OCI-M1 (cell line): ENCODE measurements around the gene KIF26B.
"Not testable (repeated sequence)": the region's sequence is repeated elsewhere in the genome, so short reads cannot be mapped to it uniquely, and the experiment has no call there.

Source experiments
- DNase-seq: peaks from one replicate; lab custom pipeline; 2025; lab: John Stamatoyannopoulos, UW

The KIF26B gene

GRCh38 chr1:245388687-245389086, 233.9 kb downstream of the KIF26B start:
- no peak for DNase-seq

GRCh38 chr1:245389873-245390272, 235.1 kb downstream of the KIF26B start:
- no peak for DNase-seq

- no peak for DNase-seq
These were observed 236.2 kb downstream of the KIF26B start for GRCh38 chr1:245390975-245391374.

- no peak for DNase-seq
These were observed 238.9 kb downstream of the KIF26B start for GRCh38 chr1:245393694-245394093.

GRCh38 chr1:245395680-245396079, 240.9 kb downstream of the KIF26B start:
- DNase-seq = no peak

- no peak for DNase-seq
These were observed 241.8 kb downstream of the KIF26B start for GRCh38 chr1:245396615-245397014.

GRCh38 chr1:245397771-245398170, 243.0 kb downstream of the KIF26B start:
- no peak for DNase-seq

- no peak for DNase-seq
These were observed 243.4 kb downstream of the KIF26B start for GRCh38 chr1:245398180-245398579.

- no peak for DNase-seq
These were observed 247.2 kb downstream of the KIF26B start for GRCh38 chr1:245401881-245402587.

- not testable (repeated sequence) for DNase-seq
These were observed 248.2 kb downstream of the KIF26B start for GRCh38 chr1:245402998-245403397.

GRCh38 chr1:245404527-245404926, 249.7 kb downstream of the KIF26B start:
- no peak for DNase-seq

GRCh38 chr1:245404952-245405351, 250.2 kb downstream of the KIF26B start:
- DNase-seq = no peak

GRCh38 chr1:245406426-245406825, 251.6 kb downstream of the KIF26B start:
- DNase-seq = no peak

GRCh38 chr1:245407983-245408382, 253.2 kb downstream of the KIF26B start:
- DNase-seq = no peak

GRCh38 chr1:245409341-245410195, 254.8 kb downstream of the KIF26B start:
- DNase-seq = no peak

- no peak for DNase-seq
These were observed 256.7 kb downstream of the KIF26B start for GRCh38 chr1:245411245-245412036.

GRCh38 chr1:245412306-245412705, 257.5 kb downstream of the KIF26B start:
- DNase-seq = no peak

- no peak for DNase-seq
These were observed 262.0 kb downstream of the KIF26B start for GRCh38 chr1:245416781-245417180.

- no peak for DNase-seq
These were observed 263.3 kb downstream of the KIF26B start for GRCh38 chr1:245418077-245418476.

- DNase-seq = no peak
These were observed 264.7 kb downstream of the KIF26B start for GRCh38 chr1:245419461-245419978.

GRCh38 chr1:245419989-245420388, 265.2 kb downstream of the KIF26B start:
- no peak for DNase-seq

GRCh38 chr1:245420926-245421325, 266.1 kb downstream of the KIF26B start:
- DNase-seq = no peak
